Testis (tissue), 3 donors: ENCODE results near the gene KIF1B. TPM values are rescaled to one million over a fixed set of nuclear protein-coding genes. Genes with fewer than 3 reads are reported as not detected.

ENCODE experiments used
- DNase-seq: peaks from one replicate; pipeline ENCODE4 v3.0.0-alpha.2; 2019
- H3K27ac ChIP-seq, 2 donors: fragments of 200-600 bp; sonication (generic); one replicate each; pipeline ENCODE4 v1.5.1; 2019
- H3K27me3 ChIP-seq: fragments of 200-600 bp; sonication (generic); one replicate; pipeline ENCODE4 v1.5.1; 2019
- H3K36me3 ChIP-seq: fragments of 200-600 bp; sonication (generic); one replicate; pipeline ENCODE4 v1.5.1; 2017; ENCODE audit warnings: low read depth; ENCODE audit errors: missing control alignments
- H3K4me1 ChIP-seq: fragments of 200-600 bp; sonication (generic); one replicate; pipeline ENCODE4 v1.5.1; 2019
- H3K4me3 ChIP-seq, 2 donors: fragments of 200-600 bp; sonication (generic); one replicate each; pipeline ENCODE4 v1.5.1; 2017 to 2019
- H3K9me3 ChIP-seq: fragments of 200-600 bp; sonication (generic); one replicate; pipeline ENCODE4 v1.5.1; 2017
- CTCF ChIP-seq, 3 experiments: fragments of 450-650 bp in 2 of 3; fragments of 200-600 bp in 1 of 3; sonication (generic) in 1 of 3; IDR thresholded peaks; one replicate each; pipeline ENCODE4 v1.5.1; 2016 to 2019; ENCODE audit warnings: antibody characterized with exemption in 3 of 3, mild to moderate bottlenecking in 2 of 3, moderate library complexity in 1 of 3
- POLR2A ChIP-seq: fragments of 450-650 bp; IDR thresholded peaks from one replicate; pipeline ENCODE4 v1.6.1; 2017; ENCODE audit warnings: antibody characterized with exemption, mild to moderate bottlenecking, moderate library complexity
- WGBS, 2 donors: methylation state at CpG; one replicate each; pipeline ENCODE4 v1.1.5; 2018; 5-methylcytosine and 5-hydroxymethylcytosine counted together
- intact Hi-C: fragments of 100-400 bp; cut with DNase I; formaldehyde crosslinking; loops from one replicate; pipeline ENCODE4 v1.15.1; 2023; ENCODE audit warnings: low total_unique reads
- polyA plus RNA-seq: library from polyadenylated mRNA; stranded (reverse); fragments of 350-450 nt; fragmentation: Illumina TruSeq; extraction: RNeasy Lipid Tissue Mini Kit (QIAGEN cat#74804); gene quantifications from one replicate; pipeline ENCODE4 v1.2.3, GENCODE V29; 2014; ENCODE audit warnings: low read depth, low replicate concordance; ENCODE audit not compliant: insufficient read depth
- total RNA-seq, 2 donors: library from RNA; depleted of rRNA; stranded (reverse); fragments of >200 nt; gene quantifications; one replicate each; pipeline ENCODE4 v1.2.3, GENCODE V29; 2016

The KIF1B gene
- total and polyA plus RNA-seq, 3 donors from 2014 or later = 64.5 to 119 (median 71.2) TPM

GRCh38 chr1:10400013-10400412 lies 189.6 kb downstream of the KIF1B start:
- Histone ChIP-seq H3K27ac (peak overlapping the region; percentile 33 to 80), H3K27me3 (no peaks in the 10 kb centered on the region), H3K36me3 (no peaks in the 10 kb centered on the region), H3K9me3 (no peaks in the 10 kb centered on the region), H3K4me3 (peak overlapping the region; percentile 64 to 89), H3K4me1 (peaks cover 23% of the 10 kb centered on the region)
- no peak for TF ChIP-seq CTCF (IDR thresholded peaks at IDR 0.05)
- TF ChIP-seq POLR2A = no peak
- no peak for DNase-seq
- WGBS, 2 donors = 22 to 28% methylated on average over 8 of the region's 8 CpGs
- intact Hi-C loops = no loop called here

- DNase-seq = no peak
- intact Hi-C loops = no loop called here
- TF ChIP-seq POLR2A (no peak), CTCF (IDR thresholded peaks at IDR 0.05) (no peak)
These were observed 190.9 kb downstream of the KIF1B start for GRCh38 chr1:10401281-10401680.

GRCh38 chr1:10402729-10403274 lies 192.4 kb downstream of the KIF1B start:
- Histone ChIP-seq H3K9me3 (no peaks in the 10 kb centered on the region), H3K27ac (no peak overlapping the region), H3K4me3 (no peak overlapping the region), H3K27me3 (no peaks in the 10 kb centered on the region), H3K4me1 (peaks cover 22% of the 10 kb centered on the region), H3K36me3 (no peaks in the 10 kb centered on the region)
- WGBS, 2 donors = 92 to 93% methylated on average over 9 of the region's 9 CpGs
- TF ChIP-seq POLR2A (no peak), CTCF (IDR thresholded peaks at IDR 0.05) (no peak)
- no peak for DNase-seq
- intact Hi-C loops = no loop called here

More at GRCh38 chr1:10401281-10401680, 190.9 kb downstream of the KIF1B start:
- Histone ChIP-seq H3K4me1 (peaks cover 23% of the 10 kb centered on the region), H3K4me3 (no peak overlapping the region), H3K27me3 (no peaks in the 10 kb centered on the region), H3K27ac (peak overlapping the region in 1 of 2 donors; percentile 1), H3K36me3 (no peaks in the 10 kb centered on the region), H3K9me3 (no peaks in the 10 kb centered on the region)
- 35 to 36% methylated on average over 1 of the region's 1 CpG for WGBS, 2 donors

GRCh38 chr1:10407201-10407600 lies 196.8 kb downstream of the KIF1B start:
- no peak for DNase-seq
- no peak overlapping the region for H3K4me3 ChIP-seq
- no peak for TF ChIP-seq CTCF (IDR thresholded peaks at IDR 0.05)
- no peak for TF ChIP-seq POLR2A
- H3K36me3 ChIP-seq = no peaks in the 10 kb centered on the region
- no peak overlapping the region for H3K27ac ChIP-seq
- no peaks in the 10 kb centered on the region for H3K4me1 ChIP-seq
- no peaks in the 10 kb centered on the region for H3K27me3 ChIP-seq
- intact Hi-C loops = no loop called here
- WGBS, 2 donors = 75 to 90% methylated on average over 2 of the region's 2 CpGs
- no peaks in the 10 kb centered on the region for H3K9me3 ChIP-seq
